GM19463 (cell line): ENCODE results near the gene ELL.

ENCODE experiments used
- ATAC-seq: cut with Tn5 transposase; IDR thresholded peaks from one replicate; pipeline ENCODE4 v1.9.1; 2021; ENCODE audit warnings: mild to moderate bottlenecking, moderate library complexity; ENCODE audit not compliant: unreplicated experiment

ELL gene

GRCh38 chr19:18506101-18506930 lies 15.6 kb downstream of the ELL start:
- ATAC-seq = no peak

GRCh38 chr19:18504886-18505610 lies 16.8 kb downstream of the ELL start:
- no peak for ATAC-seq

GRCh38 chr19:18503971-18504885 lies 17.6 kb downstream of the ELL start:
- peak; percentile 77 for ATAC-seq

GRCh38 chr19:18503337-18503970 lies 18.4 kb downstream of the ELL start:
- ATAC-seq = no peak

- ATAC-seq = no peak
Measured at GRCh38 chr19:18502638-18503294, 19.1 kb downstream of the ELL start.

GRCh38 chr19:18502246-18502637 lies 19.6 kb downstream of the ELL start:
- no peak for ATAC-seq

- no peak for ATAC-seq
Measured at GRCh38 chr19:18501832-18502231, 20.0 kb downstream of the ELL start.

GRCh38 chr19:18501351-18501750 lies 20.5 kb downstream of the ELL start:
- ATAC-seq = no peak

GRCh38 chr19:18500799-18501198 lies 21.1 kb downstream of the ELL start:
- ATAC-seq = no peak

GRCh38 chr19:18500376-18500775 lies 21.5 kb downstream of the ELL start:
- no peak for ATAC-seq

- no peak for ATAC-seq
Measured at GRCh38 chr19:18499055-18499775, 22.7 kb downstream of the ELL start.

GRCh38 chr19:18496980-18497256 lies 25.0 kb downstream of the ELL start:
- no peak for ATAC-seq

GRCh38 chr19:18496167-18496979 lies 25.5 kb downstream of the ELL start:
- peak; percentile 63 for ATAC-seq

- ATAC-seq = no peak
Measured at GRCh38 chr19:18495204-18495911, 26.5 kb downstream of the ELL start.

- no peak for ATAC-seq
Measured at GRCh38 chr19:18494267-18494607, 27.6 kb downstream of the ELL start.

- ATAC-seq = no peak
Measured at GRCh38 chr19:18493440-18494266, 28.2 kb downstream of the ELL start.
